Endothelial cell (in vitro differentiated cells): ENCODE data around the gene LAMA1. TPM values are rescaled to one million over a fixed set of nuclear protein-coding genes. Genes with fewer than 3 reads are reported as not detected.

Source experiments
- DNase-seq: peaks from one replicate; pipeline ENCODE4 v3.0.0; 2021; ENCODE audit warnings: low spot score
- H3K27ac Mint-ChIP-seq: one replicate; pipeline ENCODE4 v1.8.0; 2021; ENCODE audit warnings: mixed read lengths, inconsistent platforms; ENCODE audit not compliant: unreplicated experiment
- H3K27me3 Mint-ChIP-seq: one replicate; pipeline ENCODE4 v1.8.0; 2021; ENCODE audit warnings: mild to moderate bottlenecking, moderate library complexity, mixed read lengths, inconsistent platforms; ENCODE audit not compliant: unreplicated experiment
- H3K36me3 Mint-ChIP-seq: one replicate; pipeline ENCODE4 v1.8.0; 2021; ENCODE audit warnings: mild to moderate bottlenecking, low read depth, mixed read lengths, inconsistent platforms; ENCODE audit not compliant: unreplicated experiment
- H3K4me1 Mint-ChIP-seq: one replicate; pipeline ENCODE4 v1.8.0; 2021; ENCODE audit warnings: mild to moderate bottlenecking, mixed read lengths, inconsistent platforms; ENCODE audit not compliant: unreplicated experiment
- H3K4me3 Mint-ChIP-seq: one replicate; pipeline ENCODE4 v1.8.0; 2021; ENCODE audit warnings: mild to moderate bottlenecking, mixed read lengths, inconsistent platforms; ENCODE audit not compliant: unreplicated experiment
- H3K9me3 Mint-ChIP-seq: one replicate; pipeline ENCODE4 v1.8.0; 2021; ENCODE audit warnings: mixed read lengths, inconsistent platforms; ENCODE audit not compliant: unreplicated experiment
- CTCF ChIP-seq: fragments of 200-600 bp; sonication (generic); IDR thresholded peaks from one replicate; pipeline ENCODE4 v1.5.0; 2021; ENCODE audit warnings: antibody characterized with exemption; ENCODE audit not compliant: unreplicated experiment
- total RNA-seq: library from RNA; stranded (reverse); fragmentation: NEBNext Ultra II Directional; extraction: Animal tissue kit (Norgen Biotek cat#: 25700); gene quantifications from one replicate; pipeline ENCODE4 v1.2.1, GENCODE V29; 2021; ENCODE audit not compliant: unreplicated experiment

The LAMA1 gene
- total RNA-seq, 1 donor from 2014 or later = 8.7 TPM

- peaks cover 8% of the 10 kb centered on the region for H3K27me3 Mint-ChIP-seq
- no peak overlapping the region for H3K4me3 Mint-ChIP-seq
- H3K9me3 Mint-ChIP-seq = no peaks in the 10 kb centered on the region
- H3K27ac Mint-ChIP-seq = no peak overlapping the region
- TF ChIP-seq CTCF = no peak
- H3K36me3 Mint-ChIP-seq = peaks cover 3% of the 10 kb centered on the region
- DNase-seq = no peak
- peaks cover 17% of the 10 kb centered on the region for H3K4me1 Mint-ChIP-seq
Observed at GRCh38 chr18:6947338-6948030, 170.1 kb downstream of the LAMA1 start.

- no peak for DNase-seq
- H3K4me3 Mint-ChIP-seq = no peak overlapping the region
- TF ChIP-seq CTCF = no peak
- H3K4me1 Mint-ChIP-seq = peaks cover 4% of the 10 kb centered on the region
- peaks cover 6% of the 10 kb centered on the region for H3K27me3 Mint-ChIP-seq
- H3K9me3 Mint-ChIP-seq = no peaks in the 10 kb centered on the region
- no peak overlapping the region for H3K27ac Mint-ChIP-seq
- H3K36me3 Mint-ChIP-seq = no peaks in the 10 kb centered on the region
Observed at GRCh38 chr18:6943143-6943542, 174.5 kb downstream of the LAMA1 start.

- TF ChIP-seq CTCF = no peak
- Mint-ChIP-seq H3K4me1 (peaks cover 8% of the 10 kb centered on the region), H3K4me3 (no peak overlapping the region), H3K36me3 (no peaks in the 10 kb centered on the region), H3K9me3 (no peaks in the 10 kb centered on the region), H3K27ac (no peak overlapping the region), H3K27me3 (peaks cover 6% of the 10 kb centered on the region)
- no peak for DNase-seq
Observed at GRCh38 chr18:6942742-6943141, 174.9 kb downstream of the LAMA1 start.

GRCh38 chr18:6941996-6942395, 175.6 kb downstream of the LAMA1 start:
- no peak for TF ChIP-seq CTCF
- DNase-seq = no peak
- Mint-ChIP-seq H3K4me3 (no peak overlapping the region), H3K27ac (no peak overlapping the region), H3K27me3 (peaks cover 4% of the 10 kb centered on the region), H3K9me3 (no peaks in the 10 kb centered on the region), H3K36me3 (no peaks in the 10 kb centered on the region), H3K4me1 (peaks cover 12% of the 10 kb centered on the region)

- H3K27ac Mint-ChIP-seq = no peak overlapping the region
- H3K4me1 Mint-ChIP-seq = peaks cover 26% of the 10 kb centered on the region
- H3K9me3 Mint-ChIP-seq = no peaks in the 10 kb centered on the region
- no peaks in the 10 kb centered on the region for H3K27me3 Mint-ChIP-seq
- DNase-seq = no peak
- no peaks in the 10 kb centered on the region for H3K36me3 Mint-ChIP-seq
- H3K4me3 Mint-ChIP-seq = no peak overlapping the region
- no peak for TF ChIP-seq CTCF
Observed at GRCh38 chr18:6940451-6940850, 177.1 kb downstream of the LAMA1 start.
